Stimulated activated memory B cell treated with anti-CD40 and anti-IgM and Interleukin-4, amounts not matched to agents 10 μg/mL and 1 μg/mL and 100 μg/mL, for 72 hours (primary cell): ENCODE results near the gene FKBP1C.

Source experiments
- ATAC-seq: fragments of 150-1000 bp; cut with Tn5 transposase; 2 replicates; pipeline ENCODE4 v1.10.0; 2021
- H3K27ac Mint-ChIP-seq: one replicate; pipeline ENCODE4 v1.8.0; 2022; ENCODE audit warnings: mild to moderate bottlenecking, mixed read lengths
- H3K27me3 Mint-ChIP-seq: one replicate; pipeline ENCODE4 v1.8.0; 2022; ENCODE audit warnings: mixed read lengths
- H3K36me3 Mint-ChIP-seq: one replicate; pipeline ENCODE4 v1.8.0; 2022; ENCODE audit warnings: mixed read lengths
- H3K4me1 Mint-ChIP-seq: one replicate; pipeline ENCODE4 v1.8.0; 2022; ENCODE audit warnings: mixed read lengths
- H3K4me3 Mint-ChIP-seq: one replicate; pipeline ENCODE4 v1.8.0; 2022; ENCODE audit warnings: mild to moderate bottlenecking, moderate library complexity, mixed read lengths
- H3K9me3 Mint-ChIP-seq: one replicate; pipeline ENCODE4 v1.8.0; 2022; ENCODE audit warnings: mixed read lengths

FKBP1C gene

GRCh38 chr6:63236398-63236817 lies 25.1 kb downstream of the FKBP1C start:
- Mint-ChIP-seq H3K4me1 (no peaks in the 10 kb centered on the region), H3K9me3 (peaks cover 4% of the 10 kb centered on the region), H3K27ac (no peak overlapping the region), H3K27me3 (peaks cover 15% of the 10 kb centered on the region), H3K4me3 (no peak overlapping the region), H3K36me3 (no peaks in the 10 kb centered on the region)
- peak; percentile 78 for ATAC-seq

GRCh38 chr6:63245420-63245819 lies 34.2 kb downstream of the FKBP1C start:
- no peak overlapping the region for H3K4me3 Mint-ChIP-seq
- no peaks in the 10 kb centered on the region for H3K9me3 Mint-ChIP-seq
- H3K27ac Mint-ChIP-seq: no peak overlapping the region
- H3K4me1 Mint-ChIP-seq: no peaks in the 10 kb centered on the region
- no peaks in the 10 kb centered on the region for H3K36me3 Mint-ChIP-seq
- no peak for ATAC-seq
- H3K27me3 Mint-ChIP-seq: peaks cover 9% of the 10 kb centered on the region

GRCh38 chr6:63245909-63246308 lies 34.6 kb downstream of the FKBP1C start:
- Mint-ChIP-seq H3K36me3 (no peaks in the 10 kb centered on the region), H3K27ac (no peak overlapping the region), H3K9me3 (no peaks in the 10 kb centered on the region), H3K4me3 (no peak overlapping the region), H3K27me3 (peaks cover 9% of the 10 kb centered on the region), H3K4me1 (no peaks in the 10 kb centered on the region)
- ATAC-seq: no peak

GRCh38 chr6:63246581-63246980 lies 35.3 kb downstream of the FKBP1C start:
- ATAC-seq: no peak
- H3K9me3 Mint-ChIP-seq: no peaks in the 10 kb centered on the region
- H3K27me3 Mint-ChIP-seq: peaks cover 9% of the 10 kb centered on the region
- H3K27ac Mint-ChIP-seq: no peak overlapping the region
- H3K36me3 Mint-ChIP-seq: no peaks in the 10 kb centered on the region
- H3K4me3 Mint-ChIP-seq: no peak overlapping the region
- H3K4me1 Mint-ChIP-seq: no peaks in the 10 kb centered on the region

- Mint-ChIP-seq H3K27me3 (peaks cover 9% of the 10 kb centered on the region), H3K27ac (no peak overlapping the region), H3K4me1 (no peaks in the 10 kb centered on the region), H3K4me3 (no peak overlapping the region), H3K36me3 (no peaks in the 10 kb centered on the region), H3K9me3 (no peaks in the 10 kb centered on the region)
- no peak for ATAC-seq
These were observed 38.7 kb downstream of the FKBP1C start for GRCh38 chr6:63249875-63250482.

GRCh38 chr6:63259153-63259552 lies 47.9 kb downstream of the FKBP1C start:
- no peaks in the 10 kb centered on the region for H3K36me3 Mint-ChIP-seq
- no peaks in the 10 kb centered on the region for H3K9me3 Mint-ChIP-seq
- peaks cover 11% of the 10 kb centered on the region for H3K27me3 Mint-ChIP-seq
- no peak for ATAC-seq
- no peak overlapping the region for H3K27ac Mint-ChIP-seq
- H3K4me1 Mint-ChIP-seq: no peaks in the 10 kb centered on the region
- no peak overlapping the region for H3K4me3 Mint-ChIP-seq

GRCh38 chr6:63261820-63262219 lies 50.6 kb downstream of the FKBP1C start:
- no peak for ATAC-seq
- Mint-ChIP-seq H3K36me3 (no peaks in the 10 kb centered on the region), H3K4me1 (no peaks in the 10 kb centered on the region), H3K9me3 (no peaks in the 10 kb centered on the region), H3K27ac (no peak overlapping the region), H3K27me3 (peaks cover 11% of the 10 kb centered on the region), H3K4me3 (no peak overlapping the region)
